ENCODE data around the gene SLC4A2.
A peak's percentile ranks its signal among the peaks of the same experiment; 100 is the strongest.

The SLC4A2 gene

GRCh38 chr7:151076863-151077704 lies 17.7 kb downstream of the SLC4A2 start:
- Mint-ChIP-seq H3K36me3 (peaks cover 70% of the 10 kb centered on the region), H3K9me3 (no peaks in the 10 kb centered on the region), H3K27ac (no peak overlapping the region), H3K4me1 (peaks cover 56% of the 10 kb centered on the region), H3K4me3 (no peak overlapping the region)
- ATAC-seq: no peak
- no peak for DNase-seq (ENCODE audit: low spot score in 2 of 2)

GRCh38 chr7:151077705-151078232 lies 18.4 kb downstream of the SLC4A2 start:
- no peaks in the 10 kb centered on the region for H3K9me3 Mint-ChIP-seq
- H3K27ac Mint-ChIP-seq: peak overlapping the region; percentile 26
- H3K4me3 Mint-ChIP-seq: peak overlapping the region; percentile 98
- DNase-seq (ENCODE audit: low spot score in 2 of 2) (no peak), ATAC-seq (no peak)
- peaks cover 63% of the 10 kb centered on the region for H3K4me1 Mint-ChIP-seq
- peaks cover 63% of the 10 kb centered on the region for H3K36me3 Mint-ChIP-seq

GRCh38 chr7:151078233-151079040 lies 19.0 kb downstream of the SLC4A2 start:
- peak overlapping the region; percentile 98 for H3K4me3 Mint-ChIP-seq

GRCh38 chr7:151079199-151079910 lies 20.0 kb downstream of the SLC4A2 start:
- Mint-ChIP-seq H3K4me3 (peak overlapping the region; percentile 98), H3K9me3 (no peaks in the 10 kb centered on the region), H3K27ac (peak overlapping the region; percentile 88), H3K36me3 (peaks cover 47% of the 10 kb centered on the region), H3K4me1 (peaks cover 62% of the 10 kb centered on the region)
- ATAC-seq (no peak), DNase-seq (ENCODE audit: low spot score in 2 of 2) (no peak)

More at GRCh38 chr7:151078233-151079040, 19.0 kb downstream of the SLC4A2 start:
- H3K4me1 Mint-ChIP-seq: peaks cover 65% of the 10 kb centered on the region
- no peak for ATAC-seq
- DNase-seq (ENCODE audit: low spot score in 2 of 2): no peak
- H3K9me3 Mint-ChIP-seq: no peaks in the 10 kb centered on the region
- peaks cover 56% of the 10 kb centered on the region for H3K36me3 Mint-ChIP-seq
- H3K27ac Mint-ChIP-seq: peak overlapping the region; percentile 26

GRCh38 chr7:151080067-151080521 lies 20.7 kb downstream of the SLC4A2 start:
- H3K9me3 Mint-ChIP-seq: no peaks in the 10 kb centered on the region
- H3K27ac Mint-ChIP-seq: peak overlapping the region; percentile 88
- peaks cover 61% of the 10 kb centered on the region for H3K4me1 Mint-ChIP-seq
- DNase-seq (ENCODE audit: low spot score in 2 of 2) (no peak), ATAC-seq (peak; percentile 3)
- peak overlapping the region; percentile 98 for H3K4me3 Mint-ChIP-seq
- H3K36me3 Mint-ChIP-seq: peaks cover 40% of the 10 kb centered on the region

GRCh38 chr7:151080522-151081169 lies 21.3 kb downstream of the SLC4A2 start, which contains the start of gene FASTK:
Gene FASTK (minus strand): TSS chr7:151080809. CDS start chr7:151080766, 43 bp downstream.
- Mint-ChIP-seq H3K36me3 (peaks cover 40% of the 10 kb centered on the region), H3K9me3 (no peaks in the 10 kb centered on the region), H3K27ac (peak within 1 kb of the TSS; percentile 88), H3K4me1 (peaks cover 62% of the 10 kb centered on the region), H3K4me3 (peak within 1 kb of the TSS; percentile 98)
- DNase-seq (ENCODE audit: low spot score in 2 of 2) (peak; percentile 78 to 92), ATAC-seq (peak; percentile 88)

- ATAC-seq (no peak), DNase-seq (ENCODE audit: low spot score in 2 of 2) (no peak)
- peaks cover 58% of the 10 kb centered on the region for H3K4me1 Mint-ChIP-seq
- no peaks in the 10 kb centered on the region for H3K9me3 Mint-ChIP-seq
- H3K36me3 Mint-ChIP-seq: peaks cover 37% of the 10 kb centered on the region
- peak overlapping the region; percentile 88 for H3K27ac Mint-ChIP-seq
- H3K4me3 Mint-ChIP-seq: peak overlapping the region; percentile 98
Observed at GRCh38 chr7:151081170-151082101, 22.0 kb downstream of the SLC4A2 start.

- DNase-seq (ENCODE audit: low spot score in 2 of 2) (no peak), ATAC-seq (no peak)
- H3K9me3 Mint-ChIP-seq: no peaks in the 10 kb centered on the region
- H3K36me3 Mint-ChIP-seq: peaks cover 32% of the 10 kb centered on the region
- peak overlapping the region; percentile 98 for H3K4me3 Mint-ChIP-seq
- peaks cover 58% of the 10 kb centered on the region for H3K4me1 Mint-ChIP-seq
- peak overlapping the region; percentile 96 for H3K27ac Mint-ChIP-seq
Observed at GRCh38 chr7:151082141-151083070, 23.0 kb downstream of the SLC4A2 start.

GRCh38 chr7:151083071-151083823 lies 23.9 kb downstream of the SLC4A2 start, which contains the start of gene TMUB1:
Gene TMUB1 (minus strand): TSS chr7:151083493. CDS start chr7:151082563, 930 bp downstream.
- ATAC-seq: peak; percentile 71
- peaks cover 23% of the 10 kb centered on the region for H3K36me3 Mint-ChIP-seq
- peak within 1 kb of the TSS; percentile 96 for H3K27ac Mint-ChIP-seq
- peak; percentile 74 to 91 for DNase-seq (ENCODE audit: low spot score in 2 of 2)
- peaks cover 53% of the 10 kb centered on the region for H3K4me1 Mint-ChIP-seq
- H3K9me3 Mint-ChIP-seq: no peaks in the 10 kb centered on the region
- H3K4me3 Mint-ChIP-seq: peak within 1 kb of the TSS; percentile 98

- peaks cover 48% of the 10 kb centered on the region for H3K4me1 Mint-ChIP-seq
- ATAC-seq (no peak), DNase-seq (ENCODE audit: low spot score in 2 of 2) (no peak)
- peaks cover 21% of the 10 kb centered on the region for H3K36me3 Mint-ChIP-seq
- no peaks in the 10 kb centered on the region for H3K9me3 Mint-ChIP-seq
- H3K27ac Mint-ChIP-seq: no peak overlapping the region
- peak overlapping the region; percentile 98 for H3K4me3 Mint-ChIP-seq
Observed at GRCh38 chr7:151083824-151084160, 24.4 kb downstream of the SLC4A2 start.

- peaks cover 46% of the 10 kb centered on the region for H3K4me1 Mint-ChIP-seq
- H3K4me3 Mint-ChIP-seq: peak overlapping the region; percentile 98
- H3K27ac Mint-ChIP-seq: peak overlapping the region; percentile 88
- DNase-seq (ENCODE audit: low spot score in 2 of 2) (no peak), ATAC-seq (no peak)
- peaks cover 10% of the 10 kb centered on the region for H3K36me3 Mint-ChIP-seq
- no peaks in the 10 kb centered on the region for H3K9me3 Mint-ChIP-seq
Observed at GRCh38 chr7:151085329-151085690, 25.9 kb downstream of the SLC4A2 start.
